Measurements from ENCODE around the gene HIGD2B. TPM values are rescaled to one million over a fixed set of nuclear protein-coding genes. Genes with fewer than 3 reads are reported as not detected.

The HIGD2B gene
- total RNA-seq, 1 donor, result not detected

Small RNA genes within 50 kb of the gene (small RNA-seq; reads per million reads assigned to genes)
- not detected for gene RN7SL853P

Other genes with a start within 250 kb of the HIGD2B start
- gene ARIH1, start 211.9 kb downstream of the HIGD2B start, total RNA-seq (ENCODE audit: low replicate concordance), result 51.1 and 69.2 TPM in 2 replicates
- gene GOLGA6B, start 31.5 kb downstream of the HIGD2B start, total RNA-seq (ENCODE audit: low replicate concordance), result not detected in 2 replicates
- 21.2 and 24.9 TPM in 2 replicates for gene BBS4, start within 50 bp of the HIGD2B start, total RNA-seq (ENCODE audit: low replicate concordance)
- 43.9 and 86.1 TPM in 2 replicates for gene ADPGK, start 97.6 kb upstream of the HIGD2B start, total RNA-seq (ENCODE audit: low replicate concordance)